Measurements from ENCODE around the gene PPP1R16B.

PPP1R16B gene

GRCh38 chr20:38902601-38903000, 97.1 kb downstream of the PPP1R16B start:
- DNase-seq: no peak

- DNase-seq: no peak
Observed at GRCh38 chr20:38903335-38903734, 97.8 kb downstream of the PPP1R16B start.

- no peak for DNase-seq
Observed at GRCh38 chr20:38905375-38905774, 99.9 kb downstream of the PPP1R16B start.

GRCh38 chr20:38907918-38908677, 102.6 kb downstream of the PPP1R16B start:
- DNase-seq: no peak

- no peak for DNase-seq
Observed at GRCh38 chr20:38915355-38915754, 109.9 kb downstream of the PPP1R16B start.

GRCh38 chr20:38917657-38918056, 112.2 kb downstream of the PPP1R16B start:
- no peak for DNase-seq

GRCh38 chr20:38918172-38918571, 112.7 kb downstream of the PPP1R16B start:
- DNase-seq: no peak

GRCh38 chr20:38919683-38920082, 114.2 kb downstream of the PPP1R16B start:
- DNase-seq: no peak

GRCh38 chr20:38920411-38920810, 114.9 kb downstream of the PPP1R16B start:
- DNase-seq: no peak

- no peak for DNase-seq
Observed at GRCh38 chr20:38920851-38921250, 115.4 kb downstream of the PPP1R16B start.

- DNase-seq: no peak
Observed at GRCh38 chr20:38924718-38925117, 119.2 kb downstream of the PPP1R16B start.

- DNase-seq: peak; percentile 91
Observed at GRCh38 chr20:38926142-38926933, 120.8 kb downstream of the PPP1R16B start, which contains the start of gene FAM83D. FAM83D (plus strand) TSS chr20:38926417; CDS start chr20:38926443, 26 bp downstream.

GRCh38 chr20:38926934-38927616, 121.6 kb downstream of the PPP1R16B start:
- DNase-seq: no peak

GRCh38 chr20:38927902-38928578, 122.5 kb downstream of the PPP1R16B start:
- DNase-seq: no peak

GRCh38 chr20:38930242-38930569, 124.7 kb downstream of the PPP1R16B start:
- DNase-seq: no peak

- no peak for DNase-seq
Observed at GRCh38 chr20:38931984-38932383, 126.5 kb downstream of the PPP1R16B start.

GRCh38 chr20:38932457-38933120, 127.1 kb downstream of the PPP1R16B start:
- DNase-seq: no peak

- DNase-seq: no peak
Observed at GRCh38 chr20:38934530-38934929, 129.0 kb downstream of the PPP1R16B start.

GRCh38 chr20:38935285-38935684, 129.8 kb downstream of the PPP1R16B start:
- DNase-seq: no peak

- DNase-seq: no peak
Observed at GRCh38 chr20:38935967-38936407, 130.5 kb downstream of the PPP1R16B start.

GRCh38 chr20:38937000-38937399, 131.5 kb downstream of the PPP1R16B start:
- no peak for DNase-seq

- no peak for DNase-seq
Observed at GRCh38 chr20:38937978-38938473, 132.5 kb downstream of the PPP1R16B start.
